Glomerular visceral epithelial cell (primary cell): ENCODE measurements around the gene PPP5C.
"Not testable (repeated sequence)": the region's sequence is repeated elsewhere in the genome, so short reads cannot be mapped to it uniquely, and the experiment has no call there.

ENCODE experiments used
- DNase-seq: peaks from one replicate; pipeline ENCODE4 v3.0.0-alpha.2; 2016; ENCODE audit errors: extremely low spot score

The PPP5C gene

DNA sequence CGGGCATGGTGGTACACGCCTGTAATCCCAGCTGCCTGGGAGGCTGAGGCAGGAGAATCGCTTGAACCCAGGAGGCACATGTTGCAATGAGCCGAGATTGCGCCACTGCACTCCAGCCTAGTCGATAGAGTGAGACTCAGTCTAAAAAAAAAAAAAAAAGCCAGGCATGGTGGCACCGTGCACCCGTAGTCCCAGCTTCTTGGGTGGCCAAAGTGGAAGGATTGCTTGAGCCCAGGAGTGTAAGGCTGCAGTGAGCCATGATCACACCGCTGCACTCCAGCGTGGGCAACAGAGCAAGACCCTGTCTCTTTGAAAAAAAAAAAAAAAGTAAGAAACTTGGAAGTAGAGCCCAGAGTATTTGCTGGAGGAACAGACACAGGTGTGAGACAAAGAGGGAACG lies 38.7 kb downstream of the PPP5C start:
- DNase-seq, result no peak

GRCh38 chr19:46386151-46386550 lies 39.3 kb downstream of the PPP5C start:
- DNase-seq, result no peak

DNA sequence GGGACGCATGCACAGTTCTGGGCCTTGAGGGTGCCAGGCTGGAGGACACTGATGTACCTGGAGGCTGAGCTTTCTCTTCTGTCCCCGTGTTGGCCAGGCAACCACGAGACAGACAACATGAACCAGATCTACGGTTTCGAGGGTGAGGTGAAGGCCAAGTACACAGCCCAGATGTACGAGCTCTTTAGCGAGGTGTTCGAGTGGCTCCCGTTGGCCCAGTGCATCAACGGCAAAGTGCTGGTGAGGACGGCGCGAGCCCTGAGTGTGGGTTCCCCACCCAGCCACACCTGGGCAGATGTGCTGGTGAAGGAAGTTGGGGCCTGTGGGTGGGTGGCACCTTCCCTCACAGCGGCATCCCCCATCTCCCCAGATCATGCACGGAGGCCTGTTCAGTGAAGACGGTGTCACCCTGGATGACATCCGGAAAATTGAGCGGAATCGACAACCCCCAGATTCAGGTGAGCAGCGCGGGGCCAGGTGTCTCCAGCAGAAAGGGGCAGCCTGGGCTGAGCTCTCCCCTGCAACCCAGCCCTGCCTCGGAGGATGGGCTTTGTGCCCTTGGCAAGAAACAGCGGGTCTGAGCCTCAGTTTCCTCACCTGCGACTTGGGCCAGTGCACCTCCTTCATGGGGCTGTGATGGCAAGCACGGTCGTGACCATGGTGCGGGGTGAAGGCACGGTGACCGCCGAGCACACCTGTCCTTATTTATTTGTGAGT lies 40.3 kb downstream of the PPP5C start:
- no peak for DNase-seq

GRCh38 chr19:46387713-46388130 lies 40.8 kb downstream of the PPP5C start:
- no peak for DNase-seq

DNA sequence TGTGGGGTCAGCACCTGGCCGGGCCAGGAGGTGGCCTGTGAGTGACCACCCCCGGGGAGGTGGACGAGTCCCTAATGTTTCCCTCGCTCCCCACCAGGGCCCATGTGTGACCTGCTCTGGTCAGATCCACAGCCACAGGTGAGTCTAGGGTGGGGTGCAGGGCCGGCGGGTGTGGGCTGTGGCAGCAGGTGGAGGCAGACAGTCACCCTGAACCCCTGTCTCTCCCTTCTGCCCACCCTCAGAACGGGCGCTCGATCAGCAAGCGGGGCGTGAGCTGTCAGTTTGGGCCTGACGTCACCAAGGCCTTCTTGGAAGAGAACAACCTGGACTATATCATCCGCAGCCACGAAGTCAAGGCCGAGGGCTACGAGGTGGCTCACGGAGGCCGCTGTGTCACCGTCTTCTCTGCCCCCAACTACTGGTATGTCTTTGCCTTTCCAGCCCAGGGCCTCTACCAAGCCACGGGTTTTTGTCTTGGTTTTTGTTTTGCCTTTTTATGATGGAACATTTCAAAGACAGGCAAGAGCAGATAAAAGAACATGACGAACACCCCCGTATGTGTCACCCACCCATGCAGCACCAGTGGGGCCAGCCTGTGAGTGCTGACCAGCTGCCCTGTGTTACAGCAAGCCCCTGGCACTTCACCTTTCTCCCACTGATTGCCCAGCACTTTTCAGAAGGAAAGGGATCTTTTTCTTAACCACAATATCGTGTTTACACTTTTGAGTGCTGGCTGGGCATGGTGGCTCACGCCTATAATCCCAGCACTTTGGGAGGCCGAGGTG lies 41.6 kb downstream of the PPP5C start:
- DNase-seq, result no peak

DNA sequence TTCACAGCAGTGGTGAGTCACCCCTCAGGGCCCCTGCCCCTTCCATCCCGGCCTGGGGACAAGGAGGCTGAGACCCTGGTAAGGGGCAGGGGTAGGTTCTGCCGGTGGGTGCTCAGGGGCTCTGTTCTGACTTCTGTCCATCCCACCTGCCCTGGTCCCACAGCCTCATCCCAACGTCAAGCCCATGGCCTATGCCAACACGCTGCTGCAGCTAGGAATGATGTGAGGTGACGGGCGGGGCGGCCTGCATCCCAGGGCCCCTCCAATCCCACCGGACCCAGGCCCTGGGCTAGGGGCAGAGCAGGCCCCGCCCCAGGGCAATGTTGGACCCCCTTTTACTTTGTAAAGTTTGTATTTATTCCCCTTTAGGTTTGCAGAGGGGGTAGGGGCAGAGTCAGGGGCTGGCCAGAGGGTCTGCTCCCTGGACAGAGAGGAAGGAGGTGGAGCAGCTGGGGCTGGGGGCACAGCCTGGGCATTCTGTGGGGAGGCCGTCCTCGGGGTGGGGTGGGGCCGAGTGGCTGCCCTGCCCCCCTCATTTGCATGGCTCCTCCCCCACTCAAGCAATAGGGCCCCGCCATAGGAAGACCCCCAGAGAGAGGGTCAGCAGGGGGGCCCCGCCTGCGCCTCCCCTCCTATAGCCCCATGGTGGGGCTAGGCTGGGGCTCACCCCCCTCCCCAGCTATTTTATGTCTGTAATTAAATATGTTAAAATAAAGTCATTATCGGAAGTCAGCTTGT lies 43.4 kb downstream of the PPP5C start:
- DNase-seq, result no peak

GRCh38 chr19:46390866-46391265 lies 44.0 kb downstream of the PPP5C start:
- DNase-seq, result no peak

- no peak for DNase-seq
These were observed 44.7 kb downstream of the PPP5C start for GRCh38 chr19:46391296-46392251.

DNA sequence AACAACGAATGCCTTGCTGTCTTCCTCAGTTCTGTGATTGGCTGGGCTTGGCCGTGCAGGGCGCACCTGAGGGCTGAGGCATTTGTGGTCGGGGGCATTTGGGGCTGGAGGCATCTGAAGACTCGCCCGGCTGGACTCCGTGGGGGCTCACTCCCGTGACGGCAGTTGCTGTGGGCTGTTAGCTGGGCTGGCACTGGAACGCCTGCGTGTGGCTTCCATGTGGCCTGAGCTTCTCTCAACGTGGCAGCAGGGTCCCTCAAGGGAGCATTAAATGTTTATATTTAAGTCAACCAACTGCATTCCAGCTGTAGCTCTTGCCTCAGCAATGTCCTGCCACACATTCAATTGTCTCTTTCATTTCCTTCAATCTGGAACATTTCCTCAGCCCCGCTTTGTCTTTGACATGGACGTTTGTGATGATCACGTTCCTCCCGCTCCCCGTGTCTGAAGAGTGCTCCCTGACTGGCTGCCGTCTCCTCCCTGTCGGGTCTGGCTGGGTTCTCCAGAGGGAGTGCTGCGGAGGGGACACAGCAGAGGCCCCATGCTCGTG lies 45.4 kb downstream of the PPP5C start:
- DNase-seq, result no peak

DNA sequence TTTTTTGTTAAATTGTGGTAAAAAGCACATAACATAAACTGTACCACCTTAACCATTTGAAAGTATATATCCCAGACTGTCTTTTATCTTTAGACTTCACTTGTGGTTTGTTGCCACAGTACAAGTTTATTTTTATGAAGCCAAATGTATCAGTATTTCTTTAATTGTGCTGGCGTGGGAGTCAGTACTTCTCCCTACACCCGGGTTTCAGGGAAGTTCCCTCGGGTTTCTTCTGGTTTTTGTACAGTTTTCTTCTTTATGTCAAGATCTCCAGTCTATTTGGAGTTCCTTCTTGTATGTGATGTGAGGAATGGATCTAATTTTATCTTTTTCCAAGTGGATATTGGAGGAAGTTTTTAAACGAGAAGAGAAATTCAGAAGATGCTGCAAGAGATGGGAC lies 46.0 kb downstream of the PPP5C start:
- DNase-seq, result no peak

DNA sequence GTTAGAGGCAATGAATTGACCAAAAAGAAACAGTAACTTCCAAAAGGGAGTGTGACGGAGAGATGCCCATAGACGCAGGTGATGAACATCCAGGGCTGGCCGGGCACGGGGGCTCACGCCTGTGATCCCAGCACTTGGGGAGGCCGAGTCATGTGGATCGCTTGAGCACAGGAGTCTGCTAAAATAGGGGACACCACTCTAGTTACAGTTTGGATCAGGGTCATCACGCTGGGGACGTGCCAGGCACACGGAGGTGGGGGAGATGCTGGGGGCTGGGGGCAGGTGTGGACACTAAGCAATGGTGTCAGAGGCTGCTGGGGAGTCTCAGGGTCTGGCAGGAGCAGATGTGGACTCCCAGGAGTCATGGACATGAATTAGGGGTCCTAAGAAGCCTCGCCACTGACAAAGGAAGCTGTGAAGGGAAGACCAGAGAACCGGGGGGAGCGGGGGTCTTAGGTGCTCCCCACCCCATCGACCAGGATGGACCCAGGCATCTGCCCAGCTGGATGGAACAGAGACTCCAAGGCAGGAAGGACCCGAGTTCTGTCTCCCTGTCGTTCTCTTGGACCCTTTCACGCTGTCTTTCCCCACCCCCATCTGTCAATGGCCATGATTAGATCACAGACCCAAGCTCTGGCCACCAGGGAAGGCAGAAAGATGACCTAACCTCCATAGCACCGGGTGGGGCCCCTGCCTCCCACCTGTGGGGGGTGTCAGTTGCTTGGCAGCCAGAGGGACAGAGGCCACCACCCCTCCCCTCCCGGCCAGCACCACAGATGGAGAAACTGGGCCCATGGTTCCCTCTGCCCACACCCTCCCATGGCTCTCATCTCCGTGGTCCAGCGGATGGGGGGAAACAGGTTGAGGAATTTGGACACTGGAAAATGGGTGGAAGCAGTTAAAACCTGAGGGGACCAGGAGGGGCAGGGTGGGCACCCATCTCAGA lies 46.8 kb downstream of the PPP5C start:
- DNase-seq, result no peak

DNA sequence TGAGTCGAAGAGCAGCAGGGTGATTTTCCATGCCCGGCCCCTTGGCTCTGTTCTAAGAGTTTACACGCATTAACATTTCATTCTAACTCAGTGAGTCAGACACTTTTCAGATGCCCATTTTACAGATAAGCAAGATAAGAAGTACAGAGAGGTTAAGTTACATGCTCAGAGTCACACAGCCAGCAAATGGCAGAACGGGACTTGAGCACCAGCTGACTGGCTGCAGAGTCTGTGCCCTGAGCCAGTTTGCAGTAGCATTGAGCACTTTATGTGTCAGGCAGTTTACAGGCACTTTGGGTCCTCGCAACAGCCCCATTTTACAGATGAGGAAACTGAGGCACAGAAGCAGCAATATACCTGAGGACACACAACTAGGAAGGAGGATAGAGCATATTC lies 47.5 kb downstream of the PPP5C start:
- no peak for DNase-seq

GRCh38 chr19:46397801-46398479 lies 51.1 kb downstream of the PPP5C start:
- DNase-seq, result not testable (repeated sequence)

DNA sequence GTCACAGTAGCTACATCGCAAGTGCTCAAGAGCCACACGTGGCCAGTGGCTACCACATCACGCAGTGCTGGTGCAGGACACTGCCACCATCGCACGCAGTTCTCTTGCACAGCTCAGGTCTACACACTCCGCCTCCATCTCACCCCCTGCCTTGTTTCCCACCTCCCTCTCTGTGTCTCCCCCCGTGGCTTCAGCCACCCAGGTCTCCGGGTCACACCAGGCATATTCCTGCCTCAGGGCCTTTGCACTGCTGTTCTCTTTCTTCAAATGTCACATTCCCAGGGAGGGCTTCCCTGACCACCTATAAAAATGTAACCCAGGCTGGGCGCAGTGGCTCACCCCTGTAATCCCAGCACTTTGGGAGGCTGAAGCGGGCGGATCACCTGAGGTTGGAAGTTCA lies 55.8 kb downstream of the PPP5C start:
- DNase-seq, result no peak

- DNase-seq, result peak; percentile 61
These were observed 57.3 kb downstream of the PPP5C start for GRCh38 chr19:46404055-46404752.

- DNase-seq, result no peak
These were observed 58.0 kb downstream of the PPP5C start for GRCh38 chr19:46404753-46405468.

DNA sequence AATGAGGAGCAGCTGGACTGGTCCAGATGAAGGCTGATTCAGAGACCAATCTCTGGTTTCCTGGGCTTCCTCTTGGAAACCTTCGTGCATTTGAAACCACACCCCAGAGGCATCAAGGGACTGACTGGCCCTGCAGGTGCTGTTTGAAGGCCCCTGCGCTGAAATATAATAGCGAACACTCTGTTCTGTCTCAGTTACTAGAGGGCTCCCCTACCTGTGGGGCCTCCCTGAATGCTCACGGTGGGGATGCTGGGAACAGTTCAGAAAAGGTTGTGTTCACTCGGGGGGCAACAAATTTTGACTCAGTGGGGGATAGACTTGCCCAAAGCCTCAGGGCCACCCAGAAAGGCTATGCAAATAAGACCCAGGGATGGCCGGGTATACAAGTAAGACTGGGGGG lies 60.1 kb downstream of the PPP5C start:
- DNase-seq, result no peak
